SK-N-SH (cell line): ENCODE data around the gene HDAC4.

Source experiments
- CHD2 ChIP-seq: fragments of 150-350 bp; IDR thresholded peaks from 2 replicates; pipeline ENCODE4 v1.6.1; 2018; ENCODE audit warnings: low read length; ENCODE audit not compliant: partially characterized antibody
- CTCF ChIP-seq: fragments of 200-600 bp; sonication (generic); IDR thresholded peaks from 2 replicates; pipeline ENCODE4 v1.6.1; 2017; ENCODE audit warnings: antibody characterized with exemption, mild to moderate bottlenecking, moderate library complexity
- EP300 ChIP-seq, 2 experiments: IDR thresholded peaks; 2 replicates each; pipeline versions ENCODE4 v1.4.0 to v1.6.1; 2012; ENCODE audit warnings: borderline replicate concordance in 1 of 2, low read depth in 1 of 2, low read length in 1 of 2
- GABPA ChIP-seq: IDR thresholded peaks from 2 replicates; pipeline ENCODE4 v1.4.0; 2012; ENCODE audit warnings: low read depth, mild to moderate bottlenecking
- POLR2AphosphoS5 ChIP-seq: IDR thresholded peaks from 2 replicates; pipeline ENCODE4 v1.6.1; 2012; ENCODE audit warnings: low read depth, low read length
- RAD21 ChIP-seq: IDR thresholded peaks from 2 replicates; pipeline ENCODE4 v1.6.1; 2012; ENCODE audit warnings: mild to moderate bottlenecking, low read length
- RCOR1 ChIP-seq: fragments of 150-350 bp; IDR thresholded peaks from 2 replicates; pipeline ENCODE4 v1.6.1; 2017; ENCODE audit warnings: antibody characterized with exemption, low read length
- RFX5 ChIP-seq: IDR thresholded peaks from 2 replicates; pipeline ENCODE4 v1.6.1; 2012; ENCODE audit warnings: mild to moderate bottlenecking, improper control_type of control experiment, low read length
- SMC3 ChIP-seq: IDR thresholded peaks from 2 replicates; pipeline ENCODE4 v1.6.1; 2012; ENCODE audit warnings: low read depth, low read length, improper control_type of control experiment

GRCh38 chr2:239041062-239041461 lies 359.8 kb downstream of the HDAC4 start:
- no peak for TF ChIP-seq POLR2AphosphoS5
- no peak for TF ChIP-seq GABPA
- no peak for TF ChIP-seq CHD2
- TF ChIP-seq CTCF: no peak
- TF ChIP-seq RCOR1: no peak
- no peak for TF ChIP-seq RFX5
- no peak for TF ChIP-seq EP300 (IDR thresholded peaks at IDR 0.05; ENCODE audit: borderline replicate concordance in 1 of 2, low read depth in 1 of 2, low read length in 1 of 2)
- TF ChIP-seq RAD21: no peak
- TF ChIP-seq SMC3: no peak
